ELF-1 (cell line): ENCODE results near the gene NANOS3.

ENCODE experiments used
- DNase-seq: peaks from one replicate; pipeline ENCODE4 v3.0.0-alpha.2; 2016; ENCODE audit warnings: low read depth, low spot score

NANOS3 gene

GRCh38 chr19:13885826-13886365 is 9.0 kb downstream of the NANOS3 start:
- DNase-seq = no peak

- DNase-seq = no peak
Measured at GRCh38 chr19:13887018-13887436, 10.1 kb downstream of the NANOS3 start.

- no peak for DNase-seq
Measured at GRCh38 chr19:13887517-13887916, 10.6 kb downstream of the NANOS3 start.

- no peak for DNase-seq
Measured at GRCh38 chr19:13888281-13888680, 11.3 kb downstream of the NANOS3 start.

- no peak for DNase-seq
Measured at GRCh38 chr19:13890136-13890535, 13.2 kb downstream of the NANOS3 start.

DNA sequence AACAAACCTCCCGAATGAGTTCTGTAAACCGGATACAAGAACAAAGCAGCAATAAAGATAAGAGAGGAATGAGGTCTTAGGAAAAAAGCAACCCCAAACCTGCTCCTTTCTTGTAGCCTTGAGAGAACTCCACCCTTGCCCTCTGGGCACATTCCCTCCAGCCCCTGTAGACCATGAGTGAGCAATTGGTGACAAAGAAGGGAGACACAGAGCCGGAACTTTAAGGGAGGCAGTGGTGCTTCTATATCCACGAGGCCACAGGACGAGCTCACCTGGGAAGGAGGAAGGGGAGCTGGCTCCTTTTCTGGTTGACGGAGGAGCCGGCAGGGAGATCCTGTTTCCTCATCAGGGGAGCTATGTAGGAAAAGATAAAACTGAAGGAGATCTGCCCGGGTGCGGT is 15.9 kb downstream of the NANOS3 start:
- peak; percentile 76 for DNase-seq

- DNase-seq = no peak
Measured at GRCh38 chr19:13894552-13894951, 17.6 kb downstream of the NANOS3 start.

GRCh38 chr19:13896227-13896626 is 19.3 kb downstream of the NANOS3 start:
- DNase-seq = no peak

DNA sequence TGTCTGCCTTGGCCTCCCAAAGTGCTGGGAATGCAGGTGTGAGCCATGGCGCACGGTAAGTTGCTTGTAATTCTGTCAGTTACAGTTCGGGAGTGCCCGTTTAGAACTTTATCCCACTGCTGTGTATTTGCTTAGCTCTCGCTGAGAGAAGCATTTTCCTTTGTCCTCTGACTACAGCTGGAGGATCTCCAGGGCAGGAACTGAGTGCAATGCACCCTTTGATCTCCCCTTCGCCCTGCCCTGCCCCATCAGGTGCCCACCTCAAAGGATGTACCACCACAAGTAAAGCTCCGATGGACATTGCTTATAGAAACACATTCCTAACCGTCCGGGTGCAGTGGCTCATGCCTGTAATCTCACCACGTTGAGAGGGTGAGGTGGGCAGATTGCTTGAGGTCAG is 22.5 kb downstream of the NANOS3 start:
- DNase-seq = no peak

- no peak for DNase-seq
Measured at GRCh38 chr19:13899912-13900584, 23.1 kb downstream of the NANOS3 start.

DNA sequence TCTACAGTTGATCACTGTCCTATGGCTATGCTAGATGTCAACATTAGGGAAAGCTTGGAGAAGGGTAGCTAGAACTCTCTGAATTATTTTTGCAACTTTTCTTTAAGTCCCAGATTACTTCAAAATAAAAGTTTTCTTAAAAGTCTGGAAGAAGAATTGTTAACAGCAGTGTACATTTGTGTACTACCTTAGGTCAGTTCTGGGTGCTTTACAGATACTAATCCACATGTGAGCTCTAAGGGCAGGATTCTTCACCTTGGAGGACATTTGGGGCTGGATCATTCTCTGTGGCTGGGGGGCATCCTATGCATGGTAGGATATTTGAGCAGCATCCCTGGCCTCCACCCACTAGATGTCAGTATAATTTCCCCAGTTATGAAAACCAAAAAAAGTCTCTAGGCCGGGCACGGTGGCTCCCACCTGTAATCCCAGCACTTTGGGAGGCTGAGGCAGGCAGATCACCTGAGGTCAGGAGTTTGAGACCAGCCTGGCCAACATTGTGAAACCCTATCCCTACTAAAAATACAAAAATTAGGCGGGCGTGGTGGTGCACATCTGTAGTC is 26.1 kb downstream of the NANOS3 start:
- DNase-seq = no peak

DNA sequence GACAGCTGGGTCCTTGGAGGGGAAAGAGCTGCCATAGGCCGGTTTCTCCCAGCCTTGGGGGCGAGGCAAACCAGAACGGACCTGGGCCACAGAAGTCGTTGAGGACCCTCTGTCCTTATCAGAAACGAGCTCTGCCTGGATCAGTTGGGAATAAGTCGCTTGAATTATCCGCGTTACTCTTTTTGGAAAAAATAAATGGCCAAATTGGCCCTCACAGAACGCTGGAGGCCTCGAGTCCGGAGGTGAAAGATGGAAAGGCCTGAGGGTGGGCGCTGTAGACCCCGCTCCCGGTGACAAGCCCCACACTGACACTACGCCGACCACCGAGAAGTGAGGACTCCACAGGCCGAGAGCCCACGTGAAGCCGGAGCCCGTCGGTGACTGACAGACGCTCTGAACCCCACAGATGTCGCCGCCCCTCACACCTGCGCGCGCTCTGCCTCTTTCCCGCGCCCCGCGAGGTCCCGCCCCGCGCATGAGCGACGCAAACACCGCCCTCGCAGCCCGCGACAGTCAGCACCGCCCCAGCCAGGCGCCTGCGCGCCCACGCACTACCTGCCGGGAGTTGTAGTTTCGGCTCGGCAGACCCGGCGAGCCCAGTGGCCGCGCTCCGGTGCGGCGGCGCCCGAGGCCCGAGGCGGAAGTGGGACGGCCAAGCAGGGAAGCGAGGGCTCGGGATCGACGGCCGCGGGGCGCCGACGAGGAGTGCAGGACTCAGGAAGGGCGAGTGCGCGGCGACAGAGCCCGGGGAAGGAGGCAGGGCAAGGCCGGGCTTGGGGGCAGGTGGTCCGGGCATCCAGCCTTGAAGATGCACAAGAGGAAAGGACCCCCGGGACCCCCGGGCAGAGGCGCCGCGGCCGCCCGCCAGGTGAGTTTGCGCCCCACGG is 28.9 kb downstream of the NANOS3 start, which contains the start of the genes BRME1 and CC2D1A:
Gene BRME1, minus strand, starts transcription at position 484 of the 887 bp plus-strand sequence. CDS start 1,225 bp downstream, outside the sequence.
Gene CC2D1A, plus strand, starts transcription at position 568 of the 887 bp plus-strand sequence. Its CDS starts 241 bp downstream, at position 809.
- DNase-seq = peak; percentile 91

DNA sequence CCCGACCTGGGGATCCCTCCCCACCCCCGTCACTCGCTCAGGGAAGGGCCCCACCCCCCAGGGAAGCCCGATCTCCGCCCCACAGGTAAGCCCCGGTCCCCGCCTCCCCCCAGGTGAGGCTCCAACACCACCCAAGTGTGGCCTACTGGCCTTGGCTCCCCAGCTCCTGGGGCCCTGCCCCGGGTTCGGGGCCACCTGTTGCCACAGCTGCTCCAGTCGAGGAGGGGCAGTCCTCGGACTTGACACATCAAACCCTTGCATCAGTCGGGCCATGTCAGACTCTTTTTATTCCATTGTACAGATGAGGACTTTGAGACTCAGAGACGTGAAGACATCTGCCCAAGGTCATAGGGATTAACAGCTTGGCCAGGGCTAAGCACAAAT is 29.6 kb downstream of the NANOS3 start:
- DNase-seq = no peak

DNA sequence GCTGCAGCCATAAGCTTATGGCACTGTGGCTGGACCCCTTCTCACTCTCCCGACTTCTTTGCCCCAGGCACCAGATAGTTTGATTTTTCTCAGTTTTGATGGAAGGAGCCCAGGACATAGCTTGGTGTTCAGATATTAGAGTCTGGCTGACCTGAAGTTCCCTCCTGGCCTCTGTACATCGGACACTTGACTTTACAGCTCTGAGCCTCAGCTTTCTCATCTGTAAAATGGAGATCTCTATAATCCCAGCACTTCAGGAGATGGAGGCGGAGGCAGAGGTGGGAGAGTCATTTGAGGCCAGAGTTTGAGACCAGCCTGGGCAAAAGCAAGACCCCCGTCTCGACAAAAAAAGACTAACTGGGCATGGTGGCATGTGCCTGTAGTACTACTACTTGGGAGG is 30.0 kb downstream of the NANOS3 start:
- DNase-seq = no peak

DNA sequence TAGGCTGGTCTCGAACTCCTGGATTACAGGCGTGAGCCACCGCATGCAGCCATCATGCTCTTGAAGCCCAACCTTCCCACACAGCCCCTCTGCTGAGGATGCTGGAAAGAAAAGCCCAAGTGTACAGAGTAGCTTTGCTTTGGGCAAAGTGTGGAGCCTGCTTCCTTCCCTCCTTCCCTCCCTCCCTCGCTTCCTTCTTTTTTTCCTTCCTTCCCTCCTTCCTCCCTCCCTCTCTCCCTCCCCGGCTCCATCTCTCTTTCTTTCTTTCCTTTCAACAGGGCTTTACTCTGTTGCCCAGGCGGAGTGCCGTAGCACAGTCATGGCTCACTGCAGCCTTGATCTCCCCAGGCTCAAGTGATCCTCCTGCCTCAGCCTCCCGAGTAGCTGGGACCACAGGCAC is 31.7 kb downstream of the NANOS3 start:
- DNase-seq = no peak

DNA sequence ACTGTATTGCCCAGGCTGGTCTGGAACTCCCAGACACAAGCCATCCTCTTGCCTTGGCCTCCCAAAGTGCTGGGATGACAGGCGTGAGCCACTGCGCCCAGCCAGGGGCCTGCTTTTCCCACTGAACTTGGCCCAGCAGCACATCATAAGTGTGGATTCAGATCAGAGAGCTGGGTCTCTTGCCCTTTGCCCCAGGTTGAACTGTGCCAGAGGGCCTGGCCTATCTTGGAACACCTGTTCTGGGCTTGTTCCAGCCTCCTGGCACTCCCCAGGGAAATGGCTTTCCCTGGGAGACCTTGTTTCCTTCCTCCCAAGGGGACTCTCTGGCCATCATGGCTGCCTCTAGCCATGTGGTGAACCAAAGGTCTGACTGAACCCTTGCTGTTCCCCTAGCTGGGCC is 32.5 kb downstream of the NANOS3 start:
- no peak for DNase-seq

- no peak for DNase-seq
Measured at GRCh38 chr19:13913352-13913751, 36.4 kb downstream of the NANOS3 start.

DNA sequence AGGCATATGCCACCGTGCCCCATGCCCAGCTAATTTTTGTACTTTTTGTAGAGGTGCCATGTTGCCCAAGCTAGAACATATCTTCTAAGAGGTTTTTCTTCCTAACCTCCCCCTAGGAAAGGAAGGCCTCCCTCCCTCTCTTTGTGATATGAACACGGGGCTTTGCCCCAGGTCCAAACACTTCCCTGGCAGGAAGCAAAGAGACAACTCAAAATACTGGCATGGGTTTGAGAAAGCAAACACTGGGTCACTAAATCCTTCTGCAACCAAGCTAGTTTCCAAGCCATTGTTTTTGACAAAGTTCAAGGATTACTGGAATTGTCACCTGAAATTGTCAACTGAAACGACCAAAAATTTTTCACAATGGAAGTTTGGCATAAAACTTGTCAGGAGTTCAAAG is 37.8 kb downstream of the NANOS3 start:
- no peak for DNase-seq

- no peak for DNase-seq
Measured at GRCh38 chr19:13917888-13918406, 41.0 kb downstream of the NANOS3 start.

DNA sequence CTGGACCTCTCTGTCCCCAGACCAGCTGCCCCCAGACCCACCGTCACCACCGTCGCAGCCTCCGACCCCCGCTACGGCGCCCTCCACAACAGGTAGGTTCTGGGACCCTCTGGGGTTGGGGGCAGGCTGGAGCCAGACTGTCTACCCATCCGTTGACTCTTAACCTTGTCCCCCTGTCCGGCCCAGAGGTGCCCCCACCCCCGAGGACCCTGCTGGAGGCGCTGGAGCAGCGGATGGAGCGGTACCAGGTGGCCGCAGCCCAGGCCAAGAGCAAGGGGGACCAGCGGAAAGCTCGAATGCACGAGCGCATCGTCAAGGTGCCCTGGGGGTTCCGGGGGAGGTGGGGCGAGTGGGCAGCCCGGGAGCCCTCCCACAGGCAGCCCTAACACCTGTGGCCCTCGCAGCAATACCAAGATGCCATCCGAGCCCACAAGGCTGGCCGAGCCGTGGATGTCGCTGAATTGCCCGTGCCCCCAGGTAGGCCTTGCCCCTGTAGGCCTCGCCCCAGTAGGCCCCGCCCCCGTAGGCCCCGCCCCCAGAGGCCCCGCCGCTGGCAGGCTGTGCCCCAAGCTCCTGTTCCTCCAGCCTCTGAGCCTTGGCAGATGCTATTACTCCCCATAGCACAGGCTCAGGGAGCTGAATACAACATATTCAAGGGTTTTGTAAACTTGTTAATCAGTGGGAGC is 41.9 kb downstream of the NANOS3 start:
- DNase-seq = no peak

DNA sequence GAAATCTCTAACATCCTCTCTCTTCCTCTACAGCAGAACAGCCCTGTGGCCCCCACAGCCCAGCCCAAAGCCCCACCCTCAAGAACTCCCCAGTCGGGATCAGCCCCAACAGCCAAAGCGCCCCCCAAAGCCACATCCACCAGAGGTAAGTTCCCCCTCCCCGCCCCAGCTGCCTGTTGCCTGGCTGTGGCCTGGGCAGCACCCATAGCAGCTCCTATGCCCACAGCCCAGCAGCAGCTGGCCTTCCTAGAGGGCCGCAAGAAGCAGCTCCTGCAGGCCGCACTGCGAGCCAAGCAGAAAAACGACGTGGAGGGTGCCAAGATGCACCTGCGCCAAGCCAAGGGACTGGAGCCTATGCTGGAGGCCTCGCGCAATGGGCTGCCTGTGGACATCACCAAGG is 43.6 kb downstream of the NANOS3 start:
- no peak for DNase-seq
